Amniotic stem cell (primary cell): ENCODE data around the gene SERPINB1.

Experiments used
- DNase-seq: peaks from one replicate; lab custom pipeline; 2025; lab: John Stamatoyannopoulos, UW

SERPINB1 gene

DNA sequence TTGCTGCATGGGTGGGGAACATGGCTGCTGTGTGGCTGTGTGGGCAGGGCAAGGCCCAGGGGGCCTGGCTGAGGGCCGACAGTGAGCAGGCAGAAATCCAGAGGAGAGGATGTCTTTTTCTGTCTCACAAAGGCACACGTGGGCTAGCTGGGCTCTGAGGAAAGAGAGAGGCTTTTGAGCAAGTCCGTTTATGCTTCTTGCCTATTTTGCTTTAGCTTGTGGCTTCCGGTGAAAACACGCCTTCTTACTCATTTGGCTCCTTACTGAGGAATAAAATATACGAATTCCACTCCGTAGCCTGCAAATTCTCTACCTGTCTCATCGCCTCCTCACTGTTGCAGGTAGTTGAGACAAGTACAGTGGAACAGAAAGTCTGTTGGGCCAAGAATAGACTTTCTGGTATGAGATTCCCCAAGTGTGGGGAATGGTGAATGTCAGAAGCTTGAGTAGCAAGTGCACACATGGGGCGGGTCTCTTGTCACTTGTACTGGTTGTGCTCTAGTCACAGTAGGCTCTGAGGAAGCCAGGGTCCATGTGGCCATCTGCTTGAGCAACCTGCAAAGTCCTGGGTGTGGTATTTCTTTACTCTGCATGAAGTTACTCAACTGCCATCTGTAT, 48.0 kb downstream of the SERPINB1 start:
- no peak for DNase-seq

GRCh38 chr6:2792330-2793110, 49.1 kb downstream of the SERPINB1 start:
- DNase-seq: no peak

DNA sequence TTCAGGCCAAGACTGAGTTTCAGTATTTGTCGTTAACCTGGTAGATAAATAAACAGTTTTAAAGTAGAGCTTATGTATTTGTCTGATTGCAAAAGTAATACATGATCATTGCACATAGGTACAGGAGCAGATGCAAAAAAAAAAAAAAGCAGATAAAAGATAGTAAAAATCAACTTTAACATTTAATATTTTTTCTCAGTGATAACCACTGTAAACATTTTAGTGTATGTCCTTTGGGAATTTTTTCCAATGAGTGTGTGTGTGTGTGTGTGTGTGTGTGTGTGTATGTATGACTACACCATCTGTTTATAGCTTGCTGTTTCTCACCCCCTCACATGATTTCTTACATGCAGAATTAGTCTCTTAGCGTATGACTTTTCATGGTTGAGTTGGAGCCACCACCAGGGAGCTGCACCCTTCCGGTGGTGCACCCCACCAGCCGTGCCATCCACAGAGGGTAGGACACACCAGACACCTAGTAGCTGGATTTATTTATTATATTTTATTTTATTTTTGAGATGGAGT, 50.2 kb downstream of the SERPINB1 start:
- DNase-seq: no peak

GRCh38 chr6:2790588-2791449, 50.8 kb downstream of the SERPINB1 start:
- DNase-seq: peak; percentile 85

GRCh38 chr6:2786269-2786668, 55.4 kb downstream of the SERPINB1 start:
- DNase-seq: no peak

DNA sequence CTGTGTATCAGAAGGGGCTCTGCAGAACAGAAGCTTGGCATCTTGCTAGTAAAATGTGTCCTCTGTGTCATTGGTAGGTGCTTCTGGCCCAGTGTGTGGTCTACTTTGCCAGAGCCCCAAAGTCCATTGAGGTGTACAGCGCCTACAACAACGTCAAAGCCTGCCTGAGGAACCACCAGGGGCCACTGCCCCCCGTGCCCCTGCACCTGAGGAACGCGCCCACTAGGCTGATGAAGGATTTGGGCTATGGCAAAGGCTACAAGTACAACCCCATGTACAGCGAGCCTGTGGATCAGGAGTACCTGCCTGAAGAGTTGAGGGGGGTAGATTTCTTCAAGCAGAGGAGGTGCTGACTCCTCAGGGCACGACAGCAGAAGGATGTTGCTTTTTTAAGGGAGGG, 56.7 kb downstream of the SERPINB1 start:
- no peak for DNase-seq

DNA sequence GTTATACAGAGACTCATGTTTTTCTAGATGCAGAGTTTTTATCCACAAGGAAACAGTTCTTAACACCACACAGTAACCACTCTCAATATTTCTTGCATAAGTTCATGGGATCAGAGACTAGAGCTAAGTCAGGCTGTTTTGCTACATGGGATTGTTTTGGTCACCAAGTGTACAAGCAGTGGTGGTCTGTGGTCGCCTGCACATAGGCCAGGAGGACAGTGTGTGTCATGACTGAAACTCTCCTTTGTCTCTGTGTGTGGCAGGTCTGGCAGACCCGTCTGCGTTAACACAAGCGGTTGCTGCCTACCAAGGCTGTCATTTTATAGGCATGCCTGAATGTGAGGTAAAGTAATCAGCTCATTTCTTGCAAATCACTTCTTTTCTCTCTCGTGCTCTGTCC, 57.6 kb downstream of the SERPINB1 start:
- DNase-seq: no peak

DNA sequence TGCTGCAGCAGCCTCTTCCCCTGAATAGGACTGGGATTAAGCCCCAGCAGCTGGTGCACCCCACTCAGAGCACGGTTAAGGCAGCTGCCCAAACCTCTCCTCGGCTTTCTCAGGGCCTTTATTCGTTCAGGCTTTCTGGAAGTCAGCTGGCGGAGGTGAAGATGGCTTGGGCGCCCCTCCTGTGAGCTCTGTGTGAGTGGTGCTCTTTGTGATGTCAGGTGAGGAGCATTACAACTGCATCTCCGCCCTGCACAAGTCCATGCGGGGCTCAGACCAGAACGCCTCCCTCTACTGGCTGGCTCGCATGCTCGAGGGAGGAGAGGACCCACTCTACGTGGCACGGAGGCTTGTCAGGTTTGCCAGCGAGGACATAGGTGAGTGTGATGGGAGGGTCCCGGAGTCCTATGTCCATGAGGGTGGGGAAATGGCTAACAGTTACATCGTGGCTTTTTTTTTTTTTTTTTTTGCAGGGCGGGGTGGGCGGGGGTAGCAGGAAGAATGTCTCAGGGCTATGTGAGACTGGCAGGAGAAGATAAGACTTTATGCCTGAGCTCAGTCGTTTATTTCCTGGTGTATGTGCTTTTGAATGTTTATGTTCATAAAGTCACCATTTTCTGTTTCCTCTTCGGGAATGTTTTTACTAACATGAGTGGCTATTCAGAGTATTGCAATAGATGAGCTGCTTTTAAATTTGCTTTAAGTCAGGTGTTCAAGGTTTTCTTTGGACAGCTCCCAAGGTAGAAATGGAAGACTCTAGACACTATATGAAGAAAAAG, 58.3 kb downstream of the SERPINB1 start:
- no peak for DNase-seq

DNA sequence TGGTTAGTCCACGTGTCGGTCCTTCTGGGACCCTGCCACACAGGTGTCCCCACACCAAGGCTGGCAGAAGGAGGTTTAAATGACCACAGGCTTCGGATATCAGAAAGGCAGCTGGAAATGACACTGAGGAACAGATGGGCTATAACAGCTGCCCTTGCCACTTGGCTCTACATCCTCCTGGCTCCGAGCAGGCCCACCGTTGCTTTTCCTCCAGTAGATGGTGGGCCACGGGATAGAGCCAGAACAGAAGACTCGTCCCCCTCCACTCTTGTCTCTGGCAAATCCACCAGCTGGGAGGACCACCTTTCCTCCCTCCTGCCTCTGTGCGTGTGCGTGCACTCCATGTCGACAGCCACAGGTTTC, 58.9 kb downstream of the SERPINB1 start:
- DNase-seq: no peak

DNA sequence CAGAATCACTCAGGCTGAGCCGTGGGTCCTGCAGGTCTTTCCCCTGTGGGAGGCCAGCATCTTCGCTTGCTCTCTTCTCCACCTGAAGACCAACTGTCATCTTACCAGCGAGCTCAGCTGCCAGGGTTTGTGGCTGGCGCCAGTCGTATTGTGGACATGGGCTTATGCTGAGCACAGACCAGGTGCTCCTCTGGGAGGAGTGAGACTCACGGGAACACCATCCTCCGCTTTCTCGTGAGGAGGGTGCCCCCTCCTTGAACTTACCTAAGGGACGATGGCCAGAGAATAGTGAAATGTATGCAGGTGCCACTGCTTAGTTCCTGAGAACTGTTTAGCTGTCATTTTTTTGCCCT, 59.3 kb downstream of the SERPINB1 start:
- DNase-seq: no peak
